Left ventricle myocardium inferior (tissue), 1 donor: ENCODE measurements around the gene TRPV5. TPM values are rescaled to one million over a fixed set of nuclear protein-coding genes. Genes with fewer than 3 reads are reported as not detected.

ENCODE experiments used
- DNase-seq: peaks from one replicate; pipeline ENCODE4 v3.0.0-alpha.2; 2020
- H3K27ac ChIP-seq: fragments of 200-600 bp; replicated peaks from 2 replicates; pipeline ENCODE4 v1.8.0; 2021
- H3K27me3 ChIP-seq: fragments of 200-600 bp; 2 replicates; pipeline ENCODE4 v1.8.0; 2021; ENCODE audit warnings: low read depth
- H3K36me3 ChIP-seq: fragments of 200-600 bp; 2 replicates; pipeline ENCODE4 v1.8.0; 2021
- H3K4me1 ChIP-seq: fragments of 200-600 bp; 2 replicates; pipeline ENCODE4 v1.8.0; 2021
- H3K4me3 ChIP-seq: fragments of 200-600 bp; 2 replicates; pipeline ENCODE4 v1.8.0; 2021; ENCODE audit warnings: mild to moderate bottlenecking, moderate library complexity
- H3K9me3 ChIP-seq: fragments of 200-600 bp; replicated peaks from 2 replicates; pipeline ENCODE4 v1.8.0; 2021
- CTCF ChIP-seq: fragments of 200-600 bp; IDR thresholded peaks from 2 replicates; pipeline ENCODE4 v1.8.0; 2021; ENCODE audit warnings: antibody characterized with exemption, mild to moderate bottlenecking, borderline replicate concordance
- intact Hi-C: fragments of 100-400 bp; cut with micrococcal nuclease; formaldehyde crosslinking; loops from one replicate; pipeline ENCODE4 v1.11.0; 2022
- total RNA-seq: library from RNA; stranded (reverse); fragmentation: NEBNext Ultra II Directional; extraction: Animal tissue kit (Norgen Biotek cat#: 25700); gene quantifications from one replicate; pipeline ENCODE4 v1.2.1, GENCODE V29; 2021
- donor health status: DM: no; HTN: yes; CAD: no; lungs with severe emphysema.

TRPV5 gene
- total RNA-seq, 1 donor from 2014 or later: not detected

- Histone ChIP-seq H3K27me3 (peaks cover 50% of the 10 kb centered on the region), H3K4me1 (no peaks in the 10 kb centered on the region), H3K36me3 (no peaks in the 10 kb centered on the region), H3K27ac (no peak overlapping the region), H3K9me3 (no peaks in the 10 kb centered on the region), H3K4me3 (no peak overlapping the region)
- no peak for TF ChIP-seq CTCF
- intact Hi-C loops: no loop called here
- DNase-seq: no peak
These were observed 58.1 kb downstream of the TRPV5 start for GRCh38 chr7:142875456-142875855.

- H3K4me1 ChIP-seq: no peaks in the 10 kb centered on the region
- no peaks in the 10 kb centered on the region for H3K9me3 ChIP-seq
- no peak overlapping the region for H3K4me3 ChIP-seq
- peaks cover 44% of the 10 kb centered on the region for H3K27me3 ChIP-seq
- no peak overlapping the region for H3K27ac ChIP-seq
- DNase-seq: no peak
- TF ChIP-seq CTCF: no peak
- H3K36me3 ChIP-seq: no peaks in the 10 kb centered on the region
- intact Hi-C loops: no loop called here
These were observed 58.7 kb downstream of the TRPV5 start for GRCh38 chr7:142874837-142875236.

DNA sequence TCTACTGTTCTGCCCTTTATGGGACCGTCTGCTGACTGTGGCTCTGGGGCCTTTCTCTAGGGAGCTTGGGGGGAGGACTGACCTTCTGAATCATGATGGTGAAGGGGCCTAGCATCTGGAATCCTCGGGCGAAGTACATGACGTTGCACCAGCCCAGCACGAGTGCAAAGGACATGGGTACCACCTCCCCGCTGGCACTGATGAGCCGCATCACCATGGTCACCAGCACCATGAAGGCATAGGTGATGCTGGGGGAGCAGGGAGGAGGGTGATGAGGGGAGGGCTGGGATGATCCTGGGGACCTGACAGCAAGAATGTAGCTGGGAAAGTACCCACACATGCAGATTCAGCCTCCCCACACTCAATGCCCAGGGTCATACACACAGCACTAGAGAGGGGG is 59.1 kb downstream of the TRPV5 start:
- Histone ChIP-seq H3K9me3 (no peaks in the 10 kb centered on the region), H3K27me3 (peaks cover 40% of the 10 kb centered on the region)
- TF ChIP-seq CTCF: no peak

GRCh38 chr7:142873871-142874270 is 59.7 kb downstream of the TRPV5 start:
- H3K4me3 ChIP-seq: no peak overlapping the region
- no peaks in the 10 kb centered on the region for H3K36me3 ChIP-seq
- H3K9me3 ChIP-seq: no peaks in the 10 kb centered on the region
- TF ChIP-seq CTCF: no peak
- H3K27ac ChIP-seq: no peak overlapping the region
- DNase-seq: no peak
- no peaks in the 10 kb centered on the region for H3K4me1 ChIP-seq
- peaks cover 35% of the 10 kb centered on the region for H3K27me3 ChIP-seq
- intact Hi-C loops: no loop called here

More for the DNA sequence above, 59.1 kb downstream of the TRPV5 start:
- intact Hi-C loops: no loop called here
- Histone ChIP-seq H3K4me1 (no peaks in the 10 kb centered on the region), H3K4me3 (no peak overlapping the region), H3K27ac (no peak overlapping the region), H3K36me3 (no peaks in the 10 kb centered on the region)
- DNase-seq: no peak

GRCh38 chr7:142873281-142873784 is 60.2 kb downstream of the TRPV5 start:
- TF ChIP-seq CTCF: no peak
- H3K27ac ChIP-seq: no peak overlapping the region
- H3K4me3 ChIP-seq: no peak overlapping the region
- DNase-seq: no peak
- H3K4me1 ChIP-seq: no peaks in the 10 kb centered on the region
- H3K27me3 ChIP-seq: peaks cover 29% of the 10 kb centered on the region
- no peaks in the 10 kb centered on the region for H3K9me3 ChIP-seq
- intact Hi-C loops: no loop called here
- H3K36me3 ChIP-seq: no peaks in the 10 kb centered on the region
